ENCODE data around the gene EPOP. TPM values are rescaled to one million over a fixed set of nuclear protein-coding genes. Genes with fewer than 3 reads are reported as not detected.

EPOP gene
- total RNA-seq, 1 experiment from 2014 or later = 37.9 TPM

GRCh38 chr17:38698760-38699159 is 24.0 kb upstream of the EPOP start:
- no peaks in the 10 kb centered on the region for H3K36me3 ChIP-seq (ENCODE audit: control insufficient read depth in 1 of 2, insufficient read depth in 2 of 2, low read length in 2 of 2)
- ATAC-seq = no peak
- H3K79me2 ChIP-seq (ENCODE audit: insufficient read depth, low read length) = peaks cover 6% of the 10 kb centered on the region; the same call in 1 of the 2 replicates
- no peak overlapping the region for H3K4me3 ChIP-seq (replicated peaks in 1 of 2; ENCODE audit: low read depth in 1 of 2, low read length in 2 of 2)
- H3K4me2 ChIP-seq (ENCODE audit: low read length) = no peak overlapping the region
- H4K20me1 ChIP-seq (ENCODE audit: insufficient read depth) = no peaks in the 10 kb centered on the region
- ChIA-PET POLR2A (interaction anchor here (1.1 kb wide), 1 partner anchor 10 kb away, joined by 3 read pairs; no protein-coding TSS in a partner anchor), RAD21 (ENCODE audit: low non-redundant PET in 1 of 2, low total read pairs in 2 of 2, uncharacterized antibody in 2 of 2, unreplicated experiment in 2 of 2) (no interaction called here), CTCF (interaction anchor here (0.6 kb wide), 1 partner anchor 36 kb away, joined by 4 read pairs; no protein-coding TSS in a partner anchor)
- H3K4me1 ChIP-seq (ENCODE audit: control insufficient read depth in 1 of 2, insufficient read depth in 2 of 2, low read length in 2 of 2) = peaks cover 28 to 52% of the 10 kb centered on the region in 2 experiments
- H3K9me2 ChIP-seq (ENCODE audit: insufficient read depth) = no peaks in the 10 kb centered on the region
- H3K27ac ChIP-seq (ENCODE audit: low read depth, low read length) = no peak overlapping the region
- DNase-seq (ENCODE audit: low read depth, low spot score) = no peak
- BruUV-seq (replicated peaks) = no TSS peak
- no peak for TF ChIP-seq POLR2A (IDR thresholded peaks at IDR 0.05; ENCODE audit: borderline replicate concordance, extremely low read depth, insufficient read depth, insufficient read length)
- TF ChIP-seq EZH2 (IDR thresholded peaks at IDR 0.05) = no peak
- no peak for TF ChIP-seq ATF3 (IDR thresholded peaks at IDR 0.05)
- TF ChIP-seq EZH2phosphoT487 (IDR thresholded peaks at IDR 0.05; ENCODE audit: borderline replicate concordance) = no peak
- no peak for TF ChIP-seq TCF7L2 (IDR thresholded peaks at IDR 0.05; ENCODE audit: borderline replicate concordance, extremely low read depth, insufficient read depth, insufficient read length)
- no peak for TF ChIP-seq FOSL1 (IDR thresholded peaks at IDR 0.05; ENCODE audit: low read depth)
- TF ChIP-seq ZNF274 (IDR thresholded peaks at IDR 0.05; ENCODE audit: low read depth, low read length) = no peak
- no peak for TF ChIP-seq YY1 (IDR thresholded peaks at IDR 0.05; ENCODE audit: extremely low read depth, insufficient replicate concordance, low read depth, low read length)
- no peak for TF ChIP-seq ELF1 (IDR thresholded peaks at IDR 0.05; ENCODE audit: borderline replicate concordance, low read depth)
- TF ChIP-seq CBX3 (IDR thresholded peaks at IDR 0.05; ENCODE audit: low read depth) = no peak
- no peak for TF ChIP-seq JUND (IDR thresholded peaks at IDR 0.05)
- TF ChIP-seq, protein P1, sequence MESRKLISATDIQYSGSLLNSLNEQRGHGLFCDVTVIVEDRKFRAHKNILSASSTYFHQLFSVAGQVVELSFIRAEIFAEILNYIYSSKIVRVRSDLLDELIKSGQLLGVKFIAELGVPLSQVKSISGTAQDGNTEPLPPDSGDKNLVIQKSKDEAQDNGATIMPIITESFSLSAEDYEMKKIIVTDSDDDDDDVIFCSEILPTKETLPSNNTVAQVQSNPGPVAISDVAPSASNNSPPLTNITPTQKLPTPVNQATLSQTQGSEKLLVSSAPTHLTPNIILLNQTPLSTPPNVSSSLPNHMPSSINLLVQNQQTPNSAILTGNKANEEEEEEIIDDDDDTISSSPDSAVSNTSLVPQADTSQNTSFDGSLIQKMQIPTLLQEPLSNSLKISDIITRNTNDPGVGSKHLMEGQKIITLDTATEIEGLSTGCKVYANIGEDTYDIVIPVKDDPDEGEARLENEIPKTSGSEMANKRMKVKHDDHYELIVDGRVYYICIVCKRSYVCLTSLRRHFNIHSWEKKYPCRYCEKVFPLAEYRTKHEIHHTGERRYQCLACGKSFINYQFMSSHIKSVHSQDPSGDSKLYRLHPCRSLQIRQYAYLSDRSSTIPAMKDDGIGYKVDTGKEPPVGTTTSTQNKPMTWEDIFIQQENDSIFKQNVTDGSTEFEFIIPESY (IDR thresholded peaks at IDR 0.05; ENCODE audit: extremely low read depth, insufficient replicate concordance, low read length) = no peak
- TF ChIP-seq ZFX (IDR thresholded peaks at IDR 0.05) = no peak
- no peak for TF ChIP-seq SIN3A (IDR thresholded peaks at IDR 0.05; ENCODE audit: low read depth)
- no peak for TF ChIP-seq POLR2AphosphoS5 (IDR thresholded peaks at IDR 0.05; ENCODE audit: low read depth, low read length)
- no peak overlapping the region for H2AFZ ChIP-seq (ENCODE audit: low read depth, low read length, poor library complexity, severe bottlenecking)
- no peak overlapping the region for H3K9ac ChIP-seq (ENCODE audit: low read length)
- no peaks in the 10 kb centered on the region for H3K9me3 ChIP-seq (ENCODE audit: control insufficient read depth in 1 of 2, insufficient read depth in 1 of 2, low read depth in 1 of 2, low read length in 2 of 2)
- no peaks in the 10 kb centered on the region for H3K27me3 ChIP-seq (ENCODE audit: insufficient read depth, low read length)
- intact Hi-C loops (cut with micrococcal nuclease) = no loop called here
